Measurements from ENCODE around the gene SLFN5.
"Not testable (repeated sequence)": the region's sequence is repeated elsewhere in the genome, so short reads cannot be mapped to it uniquely, and the experiment has no call there.

The SLFN5 gene

GRCh38 chr17:35291802-35292201, 48.9 kb downstream of the SLFN5 start:
- peak; percentile 91 for DNase-seq (ENCODE audit: low read depth)

DNA sequence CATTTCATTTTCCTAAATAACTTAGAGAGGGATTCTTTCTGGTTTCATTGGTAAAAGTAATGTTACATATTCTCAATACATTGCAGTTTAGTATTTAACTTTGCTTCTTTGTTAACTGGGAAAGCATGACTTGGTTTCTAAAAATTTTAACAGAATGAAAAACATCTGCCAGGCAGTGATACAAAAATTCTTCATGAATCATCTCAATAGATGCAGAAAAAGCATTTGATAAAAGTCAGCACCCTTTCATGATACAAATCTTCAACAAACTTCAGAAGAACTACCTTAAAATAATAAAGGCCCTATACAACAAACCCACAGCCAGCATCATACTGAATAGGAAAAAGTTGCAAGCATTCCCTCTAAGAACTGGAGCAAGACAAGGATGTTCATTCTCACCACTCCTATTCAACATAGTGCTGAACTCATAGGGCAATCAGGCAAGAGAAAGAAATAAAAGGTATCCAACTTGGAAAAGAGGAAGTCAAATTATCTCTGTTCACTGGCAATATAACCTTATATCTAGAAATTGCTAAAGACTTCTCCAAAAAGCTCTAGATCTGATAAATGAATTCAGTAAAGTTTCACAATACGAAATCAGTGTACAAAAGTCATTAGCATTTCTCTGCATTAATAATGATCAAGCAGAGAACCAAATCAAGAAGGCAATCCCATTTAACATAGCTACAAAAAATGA, 50.4 kb downstream of the SLFN5 start:
- DNase-seq (ENCODE audit: low read depth) = no peak

DNA sequence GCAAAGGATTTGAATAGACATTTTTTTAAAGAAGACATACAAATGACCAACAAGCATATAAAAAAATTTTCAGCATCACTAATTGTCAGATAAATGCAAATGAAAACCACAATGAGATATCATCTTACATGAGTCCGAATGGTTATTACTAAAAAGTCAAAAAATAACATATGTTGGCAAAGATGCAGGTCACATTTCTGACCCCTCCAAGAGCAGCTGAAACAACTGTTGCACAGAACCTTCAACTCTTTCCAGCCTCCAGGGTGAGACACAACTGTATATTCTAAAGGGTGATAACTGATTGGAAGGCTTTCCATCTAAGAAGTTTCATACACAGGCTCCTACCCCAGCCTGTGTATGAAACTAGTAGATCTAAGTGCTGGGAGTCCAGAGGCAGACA, 51.9 kb downstream of the SLFN5 start:
- DNase-seq (ENCODE audit: low read depth) = no peak

DNA sequence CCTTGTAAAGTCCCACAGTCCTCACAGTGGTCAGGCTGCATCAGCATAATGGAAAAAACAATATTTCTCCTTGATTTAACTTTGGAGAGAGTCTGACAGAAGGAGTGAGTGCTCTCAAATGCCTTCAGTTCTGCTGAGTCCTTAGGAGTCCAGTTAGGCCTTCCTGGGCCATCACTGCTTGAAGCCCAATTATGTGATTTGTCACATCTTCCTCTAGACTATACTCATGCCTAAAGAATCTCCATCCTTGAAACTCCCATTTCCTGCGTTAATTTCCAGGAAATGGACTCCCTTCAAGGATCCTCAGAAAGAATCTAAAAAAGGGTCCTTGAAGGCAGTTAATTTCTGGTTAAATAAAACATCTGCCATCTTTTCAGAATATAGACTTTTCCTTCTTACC, 52.8 kb downstream of the SLFN5 start:
- DNase-seq (ENCODE audit: low read depth) = no peak

GRCh38 chr17:35297666-35298065, 54.8 kb downstream of the SLFN5 start:
- no peak for DNase-seq (ENCODE audit: low read depth)

- DNase-seq (ENCODE audit: low read depth) = no peak
Observed at GRCh38 chr17:35298639-35299038, 55.8 kb downstream of the SLFN5 start.

DNA sequence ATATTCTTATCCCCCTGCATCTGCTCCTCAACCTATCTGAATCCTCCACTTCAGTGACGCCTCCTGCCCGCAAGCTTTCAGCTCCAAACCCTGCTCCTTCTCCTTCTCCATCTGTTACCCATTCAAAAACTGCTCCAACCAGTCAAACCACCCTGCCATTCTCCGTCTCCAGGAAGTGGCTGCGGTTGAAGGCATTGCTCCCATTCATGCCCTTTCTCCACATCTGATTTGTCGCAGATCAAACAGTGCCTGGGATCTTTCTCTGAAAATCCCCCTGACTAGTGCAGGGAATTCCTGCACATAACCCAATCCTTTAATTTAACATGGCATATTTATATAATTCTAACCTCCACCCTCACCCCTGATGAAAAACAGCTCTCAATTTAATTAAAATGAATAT, 56.3 kb downstream of the SLFN5 start:
- DNase-seq (ENCODE audit: low read depth) = no peak

- DNase-seq (ENCODE audit: low read depth) = not testable (repeated sequence)
Observed at GRCh38 chr17:35309345-35309744, 66.5 kb downstream of the SLFN5 start.

DNA sequence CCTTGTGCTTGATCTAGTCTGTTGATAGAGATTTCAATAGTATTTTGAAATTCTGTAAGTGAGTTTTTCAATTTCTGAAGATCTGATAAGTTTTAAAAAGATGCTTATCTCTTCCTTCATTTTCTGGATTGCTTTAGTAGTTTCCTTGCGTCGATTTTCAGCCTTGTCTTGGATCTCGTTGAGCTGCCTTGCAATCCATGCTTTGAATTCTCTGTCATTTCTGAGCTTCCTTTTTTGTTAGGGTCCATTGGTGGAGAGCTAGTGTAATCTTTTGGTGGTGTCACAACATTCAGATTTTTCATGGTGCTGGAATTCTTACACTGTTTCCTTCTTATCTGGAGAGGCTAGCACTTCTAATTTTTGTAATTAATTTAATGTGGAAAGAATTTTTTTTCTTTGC, 69.5 kb downstream of the SLFN5 start:
- DNase-seq (ENCODE audit: low read depth) = no peak

GRCh38 chr17:35312790-35313711, 70.2 kb downstream of the SLFN5 start:
- DNase-seq (ENCODE audit: low read depth) = peak; percentile 78

- no peak for DNase-seq (ENCODE audit: low read depth)
Observed at GRCh38 chr17:35313875-35314409, 71.1 kb downstream of the SLFN5 start.

- DNase-seq (ENCODE audit: low read depth) = no peak
Observed at GRCh38 chr17:35314415-35315216, 71.7 kb downstream of the SLFN5 start.

GRCh38 chr17:35315283-35315682, 72.4 kb downstream of the SLFN5 start:
- DNase-seq (ENCODE audit: low read depth) = peak; percentile 92

- DNase-seq (ENCODE audit: low read depth) = no peak
Observed at GRCh38 chr17:35315971-35316370, 73.1 kb downstream of the SLFN5 start.

DNA sequence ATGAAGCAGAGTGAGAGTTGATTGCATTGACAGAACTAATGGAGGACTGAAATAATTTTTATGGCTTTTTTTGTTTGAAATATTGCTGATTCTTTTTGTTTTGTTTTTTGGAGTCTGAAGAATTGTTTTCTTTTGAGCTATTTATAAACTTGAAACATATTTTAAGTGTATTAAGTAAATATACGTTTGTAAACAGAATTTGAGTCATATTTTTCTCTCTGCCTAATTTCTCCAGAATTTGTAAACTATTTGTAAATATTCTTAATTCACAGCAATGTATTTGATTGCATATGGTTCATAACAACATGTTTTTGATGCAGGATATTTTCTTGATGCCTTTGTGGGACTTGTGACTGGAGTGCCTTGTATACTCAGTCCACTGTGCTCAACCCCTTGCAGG, 79.9 kb downstream of the SLFN5 start:
- DNase-seq (ENCODE audit: low read depth) = no peak

All from iris pigment epithelial cell (primary cell).